ENCODE data around the gene CHORDC1.
"Not testable (repeated sequence)": the region's sequence is repeated elsewhere in the genome, so short reads cannot be mapped to it uniquely, and the experiment has no call there.

The CHORDC1 gene

DNA sequence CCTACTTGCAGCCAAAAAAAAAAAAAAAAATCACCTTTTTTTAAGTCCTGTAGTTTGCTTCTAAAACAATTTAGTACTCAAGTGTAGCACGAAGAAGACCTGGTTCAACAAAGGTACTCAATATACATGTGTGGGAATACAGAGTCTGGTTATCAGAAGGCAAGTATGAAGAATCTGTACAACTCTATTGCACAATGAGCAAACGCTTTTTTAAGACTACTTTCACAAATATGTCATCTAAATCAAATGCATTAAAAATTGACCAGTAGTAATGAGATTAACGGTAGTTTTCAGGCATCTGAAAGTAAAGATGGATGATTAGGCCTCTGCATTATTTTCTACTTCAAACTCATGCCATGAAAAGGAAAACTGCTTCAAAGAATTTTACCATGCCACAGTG, 9.5 kb downstream of the CHORDC1 start:
- no peak for DNase-seq

DNA sequence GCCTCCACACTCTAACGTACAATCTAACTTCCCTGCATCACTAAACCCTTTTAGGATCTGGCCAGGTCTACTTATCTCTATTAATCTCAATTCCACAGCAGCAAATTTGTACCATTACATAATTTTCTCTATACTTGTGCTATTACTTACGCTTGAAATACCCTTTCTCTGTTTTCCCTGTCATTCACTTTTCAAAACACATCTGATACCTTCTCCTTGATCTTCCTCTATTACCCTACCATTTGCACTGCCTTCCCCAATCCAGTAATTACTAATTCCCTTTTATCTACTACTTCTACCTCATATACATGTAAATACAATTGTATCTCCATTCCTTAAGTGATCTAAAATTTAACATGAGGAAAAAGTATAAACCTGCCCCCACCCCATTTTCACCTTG, 14.0 kb downstream of the CHORDC1 start:
- no peak for DNase-seq

DNA sequence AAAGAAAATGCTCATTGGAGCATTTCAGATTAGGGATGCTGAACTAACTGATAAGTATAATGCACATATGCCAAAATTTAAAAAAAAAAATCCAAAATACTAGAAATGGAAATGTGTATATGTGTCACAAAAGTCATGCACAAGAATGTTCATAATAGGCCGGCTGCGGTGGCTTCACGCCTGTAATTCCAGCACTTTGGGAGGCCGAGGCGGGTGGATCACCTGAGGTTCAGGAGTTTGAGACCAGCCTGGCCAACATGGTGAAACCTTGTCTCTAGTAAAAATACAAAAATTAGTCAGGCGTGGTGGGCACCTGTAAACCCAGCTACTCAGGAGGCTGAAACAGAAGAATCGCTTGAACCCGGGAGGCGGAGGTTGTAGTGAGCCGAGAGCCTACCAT, 14.9 kb downstream of the CHORDC1 start:
- DNase-seq, result not testable (repeated sequence)

DNA sequence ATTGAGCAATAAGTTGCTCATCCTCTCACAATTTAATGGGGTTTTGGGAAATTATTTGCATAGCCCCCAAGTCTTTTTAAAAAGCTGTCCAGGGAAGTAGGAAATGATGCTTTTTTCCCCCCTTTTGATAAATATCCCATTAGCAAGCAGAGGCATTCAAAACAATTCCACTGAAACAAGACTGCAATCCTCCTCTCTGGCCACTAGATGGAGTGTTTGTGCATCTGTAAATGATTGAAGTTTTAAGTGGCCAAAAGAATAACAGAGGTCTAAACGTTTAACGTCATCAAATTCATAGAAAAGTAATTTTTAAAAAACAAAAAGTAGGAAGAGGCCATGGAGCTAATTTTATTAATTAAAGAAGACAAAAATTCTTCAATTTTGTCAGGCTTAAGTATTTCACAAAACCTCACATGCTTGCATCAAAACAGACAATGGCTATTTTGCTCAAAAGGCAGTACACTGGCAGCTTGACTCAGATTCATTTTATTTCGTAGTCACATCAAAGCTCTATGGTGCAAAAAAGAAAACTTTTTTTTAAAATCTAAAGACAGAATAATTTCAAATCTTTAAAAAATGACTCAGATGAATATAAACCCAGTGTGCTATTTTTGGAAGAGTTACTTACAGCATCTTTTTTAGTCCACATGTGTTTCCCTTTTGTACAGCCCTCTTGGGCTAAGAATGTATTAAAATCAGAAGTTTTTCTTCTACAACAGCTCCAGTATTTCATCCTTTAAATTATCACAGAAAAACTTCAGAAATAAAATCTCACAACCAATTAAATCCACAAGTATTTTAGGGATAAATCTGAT, 17.8 kb downstream of the CHORDC1 start:
- peak; percentile 68 for DNase-seq

DNA sequence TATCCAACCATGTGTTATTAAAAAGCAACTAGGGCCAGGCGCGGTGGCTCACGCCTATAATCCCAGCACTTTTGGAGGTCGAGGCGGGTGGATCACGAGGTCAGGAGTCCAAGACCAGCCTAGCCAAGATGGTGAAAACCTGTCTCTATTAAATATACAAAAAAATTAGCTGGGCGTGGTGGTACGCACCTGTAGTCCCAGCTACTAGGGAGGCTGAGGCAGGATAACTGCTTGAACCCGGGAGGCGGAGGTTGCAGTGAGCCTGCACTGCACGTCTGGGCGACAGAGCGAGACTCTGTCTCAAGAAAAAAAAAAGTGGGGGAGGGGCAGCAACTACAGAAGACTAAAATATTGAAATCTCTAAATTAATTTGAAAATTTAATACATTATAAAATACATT, 18.4 kb downstream of the CHORDC1 start:
- no peak for DNase-seq

DNA sequence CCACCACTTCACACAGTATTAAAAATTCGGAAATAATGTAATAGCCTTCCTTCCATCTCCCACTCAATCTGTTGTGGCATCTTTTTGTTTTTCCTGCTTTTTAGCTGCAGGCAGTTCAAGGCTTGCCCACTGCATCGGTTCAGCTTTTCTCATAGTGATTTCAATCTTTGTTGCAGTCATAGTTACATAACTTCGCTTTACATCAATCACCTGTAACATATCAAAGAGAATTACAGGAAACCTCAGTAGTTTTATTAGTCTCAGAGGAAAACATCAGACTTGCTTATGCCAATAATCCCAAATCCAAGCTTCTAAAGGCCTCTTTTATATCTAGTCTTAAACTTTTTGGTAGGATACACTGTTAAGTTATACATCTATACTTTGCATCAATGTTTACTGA, 20.5 kb downstream of the CHORDC1 start:
- DNase-seq, result peak; percentile 18

DNA sequence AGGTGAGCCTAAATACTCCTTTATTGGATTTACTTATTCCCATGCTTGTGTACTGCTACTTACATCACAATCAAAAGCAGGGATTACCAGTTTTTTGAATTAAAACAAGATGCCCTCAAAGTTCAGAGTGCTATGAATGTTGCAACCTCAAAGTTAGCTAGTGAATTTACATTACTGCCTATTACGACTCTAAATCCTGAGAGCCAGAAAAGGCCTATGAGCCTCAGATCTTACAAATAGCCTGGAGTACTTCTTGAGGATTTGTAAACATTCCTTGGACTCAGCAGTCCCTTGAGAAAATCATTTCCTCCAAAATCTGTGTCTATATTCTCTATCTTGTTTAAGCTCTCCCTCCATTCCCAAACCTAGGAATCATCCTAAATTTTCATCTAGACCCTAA, 25.5 kb downstream of the CHORDC1 start:
- DNase-seq, result no peak

DNA sequence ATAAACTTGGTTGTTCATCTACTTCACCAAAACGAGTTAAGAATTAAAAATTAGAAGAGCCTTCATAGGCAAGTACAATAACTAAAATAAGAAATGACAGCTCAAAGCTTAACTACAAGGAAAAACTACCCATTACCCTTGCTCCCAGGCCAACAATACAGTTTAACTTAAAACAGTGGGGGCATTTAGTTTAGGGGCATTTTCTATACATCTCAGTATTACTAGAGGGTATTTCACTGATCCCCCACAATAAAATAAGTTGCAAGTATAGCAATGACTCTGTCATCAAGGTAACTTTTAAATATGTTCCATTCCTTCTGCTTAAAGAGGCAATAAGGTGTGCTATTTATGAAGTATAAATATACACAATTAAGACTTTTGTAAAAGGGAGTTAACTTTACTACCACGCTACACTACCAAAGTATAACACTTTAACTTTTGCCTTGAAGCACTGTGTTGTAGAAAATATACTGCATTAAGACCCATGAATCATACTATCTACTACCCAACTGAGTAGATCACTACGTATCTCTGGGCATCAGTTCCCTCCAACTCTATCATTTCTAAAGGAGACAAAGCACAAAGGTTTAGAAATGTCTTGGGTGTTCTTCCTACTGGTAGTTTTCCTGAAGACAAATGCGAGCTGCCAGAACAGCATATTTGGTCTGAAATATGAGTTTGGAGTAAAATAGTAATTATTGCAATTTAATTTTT, 29.8 kb downstream of the CHORDC1 start:
- no peak for DNase-seq

DNA sequence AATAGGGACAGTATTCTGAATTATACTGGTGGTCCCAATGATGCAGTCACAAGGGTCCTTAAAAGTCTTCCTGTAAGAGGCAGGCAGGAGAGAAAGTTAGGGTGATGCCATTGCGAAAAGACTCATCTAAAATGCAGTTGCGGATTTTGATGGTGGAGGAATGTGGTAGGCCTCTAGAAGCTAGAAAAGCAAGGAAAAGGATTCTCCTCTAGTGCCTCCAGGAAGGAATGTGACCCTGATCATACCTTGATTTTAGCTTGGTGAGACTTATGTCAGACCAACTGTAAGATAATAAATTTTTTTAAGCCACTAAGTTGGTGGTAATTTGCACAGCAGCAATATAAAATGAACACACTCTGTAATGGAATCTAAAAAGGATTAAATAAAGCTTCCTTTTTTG, 33.8 kb downstream of the CHORDC1 start:
- no peak for DNase-seq

DNA sequence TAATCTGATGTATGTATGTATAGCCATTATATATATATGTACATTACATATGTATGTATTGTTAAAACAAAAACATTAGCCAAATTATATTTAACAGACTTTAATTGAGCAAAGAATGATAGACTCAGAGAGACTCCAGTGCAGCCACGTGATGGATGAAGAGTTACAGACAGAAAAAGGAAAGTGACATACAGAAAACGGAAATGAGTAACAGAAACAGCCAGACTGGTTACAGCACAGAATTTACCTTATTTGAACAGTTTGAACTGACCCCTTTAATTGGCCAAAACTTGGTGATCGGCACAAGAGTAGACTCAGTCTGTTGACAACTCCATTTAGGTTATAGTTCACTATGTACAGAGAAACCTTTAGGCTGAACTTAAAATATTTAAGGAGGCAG, 35.0 kb downstream of the CHORDC1 start:
- no peak for DNase-seq

DNA sequence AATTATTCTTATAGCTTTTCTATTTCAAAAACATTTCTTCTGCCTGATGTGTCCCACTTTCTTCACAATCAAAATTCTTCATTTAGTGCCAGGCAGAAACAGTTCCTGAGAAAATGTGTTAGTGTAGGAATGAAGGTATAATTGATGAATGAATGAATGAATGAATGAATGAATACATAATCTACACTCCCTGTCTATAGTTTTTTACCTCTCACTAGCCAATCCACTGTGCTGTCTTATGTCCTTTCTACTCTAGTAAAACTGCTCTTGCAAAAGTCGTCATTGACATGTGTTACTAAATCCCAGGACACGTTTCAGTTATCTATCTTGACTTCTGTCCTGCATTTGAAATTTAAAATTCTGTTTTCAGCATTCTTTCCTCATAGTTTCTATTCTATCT, 42.9 kb downstream of the CHORDC1 start:
- no peak for DNase-seq

DNA sequence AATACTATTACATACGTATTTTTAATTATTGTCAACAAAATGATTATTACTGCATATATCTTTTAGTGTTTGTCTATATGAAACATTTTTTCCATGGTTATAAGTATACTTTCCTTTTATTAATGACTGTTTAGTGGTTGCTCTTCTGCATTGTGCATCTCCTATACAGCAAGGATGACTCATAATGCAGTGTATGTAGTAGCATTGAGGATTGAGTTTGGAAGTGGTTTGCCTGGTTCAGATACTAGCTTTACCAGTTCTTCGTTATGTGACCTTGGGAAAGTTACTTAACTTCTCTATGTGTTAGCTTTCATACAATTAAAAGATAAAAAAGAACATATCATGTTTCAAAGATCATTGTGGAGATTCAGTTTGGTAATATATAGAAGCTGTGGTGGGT, 44.1 kb downstream of the CHORDC1 start:
- no peak for DNase-seq

DNA sequence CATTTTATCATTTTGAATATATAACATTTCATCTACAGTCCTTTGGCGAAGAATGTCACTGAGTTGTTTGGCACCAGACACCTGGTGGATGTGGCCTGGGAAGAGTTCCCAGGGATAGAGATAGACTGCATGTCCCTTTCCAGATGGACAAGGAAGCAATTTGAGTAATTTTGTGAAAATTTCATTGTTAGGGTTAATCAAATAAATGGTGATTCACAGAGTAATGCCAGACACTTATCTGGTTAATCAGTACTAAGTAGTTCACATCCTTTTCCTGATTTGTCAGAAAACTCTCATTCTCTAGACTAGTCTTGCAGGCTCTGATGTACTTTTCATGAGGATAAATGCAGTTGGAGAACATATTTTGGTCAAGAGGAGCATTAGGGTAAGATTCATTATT, 46.8 kb downstream of the CHORDC1 start:
- no peak for DNase-seq

DNA sequence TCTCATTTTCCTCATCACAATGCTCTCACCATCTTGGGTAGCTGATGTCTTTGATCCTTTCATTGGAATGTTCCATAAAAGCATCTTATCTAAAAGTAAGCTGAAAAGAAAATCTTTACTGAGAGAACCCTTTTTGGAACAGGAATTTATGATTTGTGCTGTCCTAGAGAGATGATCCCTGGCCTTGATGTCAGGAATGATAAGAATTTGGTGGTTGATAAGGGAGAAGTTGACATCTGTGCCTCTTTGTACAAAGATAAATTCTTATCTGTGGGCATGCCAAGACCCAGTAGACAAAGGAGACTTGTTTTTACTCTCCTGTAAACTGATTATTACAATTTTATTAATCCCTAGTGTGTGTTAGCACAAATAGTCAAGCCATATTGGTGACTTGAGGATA, 51.5 kb downstream of the CHORDC1 start:
- DNase-seq, result no peak

DNA sequence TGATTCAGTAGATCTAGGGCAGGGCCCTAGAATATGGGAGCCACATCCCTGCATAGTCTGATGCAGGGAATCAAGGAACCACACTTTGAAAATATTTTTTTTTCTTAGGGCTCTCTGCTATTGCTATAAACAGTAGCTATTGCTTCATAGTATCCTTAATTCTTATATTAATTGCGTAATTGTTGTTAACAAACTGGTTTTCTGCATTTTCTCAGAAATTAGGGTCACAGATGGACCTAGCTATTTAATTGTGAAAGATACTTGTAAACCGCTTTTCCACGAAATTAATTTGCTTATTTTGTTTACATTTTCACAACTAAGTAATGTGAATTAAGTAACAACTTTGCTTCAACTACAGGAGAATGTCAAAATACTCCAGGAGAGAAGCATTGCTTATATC, 54.3 kb downstream of the CHORDC1 start:
- no peak for DNase-seq

DNA sequence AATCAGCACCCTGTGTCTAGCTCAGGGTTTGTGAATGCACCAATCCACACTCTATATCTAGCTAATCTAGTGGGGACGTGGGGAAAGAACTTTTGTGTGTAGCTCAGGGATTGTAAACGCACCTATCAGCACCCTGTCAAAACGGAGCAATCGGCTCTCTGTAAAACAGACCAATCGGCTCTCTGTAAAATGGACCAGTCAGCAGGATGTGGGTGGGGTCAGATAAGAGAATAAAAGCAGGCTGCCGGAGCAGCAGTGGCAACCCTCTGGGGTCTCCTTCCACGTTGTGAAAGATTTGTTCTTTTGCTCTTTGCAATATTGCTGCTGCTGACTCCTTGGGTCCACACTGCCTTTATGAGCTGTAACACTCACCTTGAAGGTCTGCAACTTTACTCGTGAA, 55.1 kb downstream of the CHORDC1 start:
- DNase-seq, result not testable (repeated sequence)

DNA sequence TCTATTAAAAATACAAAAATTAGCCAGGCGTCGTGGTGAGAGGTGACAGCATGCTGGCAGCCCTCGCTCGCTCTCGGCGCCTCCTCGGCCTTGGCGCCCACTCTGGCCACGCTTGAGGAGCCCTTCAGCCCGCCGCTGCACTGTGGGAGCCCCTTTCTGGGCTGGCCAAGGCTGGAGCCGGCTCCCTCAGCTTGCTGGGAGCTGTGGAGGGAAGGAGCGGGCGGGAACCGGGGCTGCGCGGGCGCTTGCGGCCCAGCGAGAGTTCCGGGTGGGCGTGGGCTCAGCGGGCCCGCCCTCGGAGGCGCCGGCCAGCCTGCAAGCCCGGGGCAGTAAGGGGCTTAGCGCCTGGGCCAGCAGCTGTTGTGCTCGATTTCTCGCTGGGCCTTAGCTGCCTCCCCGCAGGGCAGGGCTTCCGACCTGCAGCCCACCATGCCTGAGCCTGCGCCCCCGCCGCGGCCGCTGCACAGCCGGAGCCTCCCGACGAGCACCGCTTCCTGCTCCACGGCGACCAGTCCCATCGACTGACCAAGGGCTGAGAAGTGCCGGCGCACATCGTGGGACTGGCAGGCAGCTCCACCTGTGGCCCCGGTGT, 55.8 kb downstream of the CHORDC1 start:
- not testable (repeated sequence) for DNase-seq
